Thyroid gland (tissue), 4 donors: ENCODE results near the gene ISY1. TPM values are rescaled to one million over a fixed set of nuclear protein-coding genes. Genes with fewer than 3 reads are reported as not detected.
"Not testable (repeated sequence)": the region's sequence is repeated elsewhere in the genome, so short reads cannot be mapped to it uniquely, and the experiment has no call there.

Source experiments
- DNase-seq, 2 donors: peaks; one replicate each; pipeline ENCODE4 v3.0.0-alpha.2; 2019
- H3K27ac ChIP-seq, 3 donors: fragments of 200-600 bp; sonication (generic); 1 replicate in 2 of 3; 2 replicates in 1 of 3; pipeline ENCODE4 v1.5.1; 2016 to 2019; ENCODE audit warnings: mild to moderate bottlenecking in 1 of 3, moderate library complexity in 1 of 3
- H3K27me3 ChIP-seq: fragments of 200-600 bp; sonication (generic); one replicate; pipeline ENCODE4 v1.5.1; 2019
- H3K36me3 ChIP-seq, 2 donors: fragments of 200-600 bp; sonication (generic); one replicate each; pipeline ENCODE4 v1.5.1; 2016 to 2019
- H3K4me1 ChIP-seq, 2 donors: fragments of 200-600 bp; sonication (generic); one replicate each; pipeline ENCODE4 v1.5.1; 2017 to 2019
- H3K4me3 ChIP-seq, 3 donors: fragments of 200-600 bp; sonication (generic); replicated peaks in 1 of 3; 1 replicate in 2 of 3; 2 replicates in 1 of 3; pipeline ENCODE4 v1.5.1; 2016; ENCODE audit warnings: mild to moderate bottlenecking in 1 of 3
- H3K9me3 ChIP-seq: fragments of 200-600 bp; sonication (generic); one replicate; pipeline ENCODE4 v1.5.1; 2017
- CTCF ChIP-seq, 6 experiments: fragments of 200-600 bp in 3 of 6; fragments of 450-650 bp in 3 of 6; sonication (generic) in 3 of 6; IDR thresholded peaks; one replicate each; pipeline ENCODE4 v1.5.1; 2016 to 2019; ENCODE audit warnings: antibody characterized with exemption in 6 of 6, mild to moderate bottlenecking in 2 of 6, inconsistent platforms in 1 of 6, moderate library complexity in 1 of 6
- POLR2A ChIP-seq, 2 donors: fragments of 450-650 bp; IDR thresholded peaks; one replicate each; pipeline ENCODE4 v1.6.1; 2017; ENCODE audit warnings: antibody characterized with exemption in 2 of 2, mild to moderate bottlenecking in 2 of 2, moderate library complexity in 1 of 2
- WGBS, 2 donors: methylation state at CpG; one replicate each; pipeline ENCODE4 v1.1.5; 2017; 5-methylcytosine and 5-hydroxymethylcytosine counted together
- intact Hi-C: fragments of 100-400 bp; cut with DNase I; formaldehyde crosslinking; loops from one replicate; pipeline ENCODE4 v1.15.1; 2023
- total RNA-seq, 4 donors: library from RNA; depleted of rRNA; stranded (reverse); fragments of >200 nt; gene quantifications; one replicate each; pipeline ENCODE4 v1.2.3, GENCODE V29; 2016

Gene ISY1
- total RNA-seq, 4 donors from 2014 or later, result 15.8 to 31.8 (median 20.2) TPM

- H3K27ac ChIP-seq, result no peak overlapping the region
- H3K4me1 ChIP-seq, result peaks cover 25 to 43% of the 10 kb centered on the region in 2 donors
- TF ChIP-seq POLR2A (IDR thresholded peaks at IDR 0.05) (no peak), CTCF (IDR thresholded peaks at IDR 0.05) (no peak)
- H3K9me3 ChIP-seq, result no peaks in the 10 kb centered on the region
- DNase-seq, result no peak
- intact Hi-C loops, result no loop called here
- peaks cover 28% of the 10 kb centered on the region in 2 donors for H3K36me3 ChIP-seq
- WGBS, 2 donors, result 56 to 58% methylated on average over 2 of the region's 2 CpGs
- H3K27me3 ChIP-seq, result no peaks in the 10 kb centered on the region
- H3K4me3 ChIP-seq, result no peak overlapping the region
These were observed 12.3 kb upstream of the ISY1 start for GRCh38 chr3:129173206-129173605.

- H3K4me3 ChIP-seq, result no peak overlapping the region
- WGBS, 2 donors, result 91 to 94% methylated on average over 15 of the region's 15 CpGs
- H3K9me3 ChIP-seq, result no peaks in the 10 kb centered on the region
- TF ChIP-seq POLR2A (IDR thresholded peaks at IDR 0.05), result no peak
- no peak for TF ChIP-seq CTCF (IDR thresholded peaks at IDR 0.05)
- H3K27ac ChIP-seq, result no peak overlapping the region
- H3K36me3 ChIP-seq, result peaks cover 50 to 53% of the 10 kb centered on the region in 2 donors
- no peak for DNase-seq
- no peaks in the 10 kb centered on the region for H3K27me3 ChIP-seq
- intact Hi-C loops, result no loop called here
- H3K4me1 ChIP-seq, result peaks cover 5 to 6% of the 10 kb centered on the region in 2 donors
These were observed 5.9 kb upstream of the ISY1 start for GRCh38 chr3:129166579-129167332.

GRCh38 chr3:129165594-129165993, 4.7 kb upstream of the ISY1 start:
- 94 to 99% methylated on average over 8 of the region's 8 CpGs for WGBS, 2 donors
- H3K4me1 ChIP-seq, intact Hi-C loops, H3K9me3 ChIP-seq, H3K27ac ChIP-seq, DNase-seq, H3K4me3 ChIP-seq, H3K27me3 ChIP-seq: not testable (repeated sequence)
- H3K36me3 ChIP-seq, result peaks cover 40 to 42% of the 10 kb centered on the region in 2 donors

GRCh38 chr3:129164500-129164899, 3.6 kb upstream of the ISY1 start:
- TF ChIP-seq POLR2A (IDR thresholded peaks at IDR 0.05), result no peak
- TF ChIP-seq CTCF (IDR thresholded peaks at IDR 0.05), result no peak
- intact Hi-C loops, result no loop called here
- no peak for DNase-seq
- no peak overlapping the region for H3K4me3 ChIP-seq
- peaks cover 11 to 12% of the 10 kb centered on the region in 2 donors for H3K4me1 ChIP-seq
- H3K27ac ChIP-seq, result no peak overlapping the region
- no peaks in the 10 kb centered on the region for H3K27me3 ChIP-seq
- 90 to 92% methylated on average over 7 of the region's 7 CpGs for WGBS, 2 donors
- no peaks in the 10 kb centered on the region for H3K9me3 ChIP-seq
- peaks cover 29 to 31% of the 10 kb centered on the region in 2 donors for H3K36me3 ChIP-seq

GRCh38 chr3:129162729-129163579, 2.1 kb upstream of the ISY1 start:
- no peak for DNase-seq
- intact Hi-C loops, result no loop called here
- TF ChIP-seq CTCF (IDR thresholded peaks at IDR 0.05) (peak in 1 of 6 experiments; percentile 8), POLR2A (IDR thresholded peaks at IDR 0.05) (no peak)
- Histone ChIP-seq H3K27ac (no peak overlapping the region), H3K4me1 (peaks cover 15 to 16% of the 10 kb centered on the region in 2 donors), H3K27me3 (no peaks in the 10 kb centered on the region), H3K36me3 (peaks cover 20 to 27% of the 10 kb centered on the region in 2 donors), H3K9me3 (no peaks in the 10 kb centered on the region), H3K4me3 (no peak overlapping the region)
- WGBS, 2 donors, result 60 to 68% methylated on average over 5 of the region's 5 CpGs
